ENCODE measurements around the gene CUL9.
"Not testable (repeated sequence)": the region's sequence is repeated elsewhere in the genome, so short reads cannot be mapped to it uniquely, and the experiment has no call there.

Gene CUL9

GRCh38 chr6:43181942-43182860, at the start of gene CUL9:
Gene CUL9 (plus strand): TSS chr6:43182196. CDS start chr6:43184311, 2,115 bp downstream.
- peak; percentile 93 for DNase-seq (ENCODE audit: low spot score)

GRCh38 chr6:43138267-43138666, 43.7 kb upstream of the CUL9 start:
- DNase-seq (ENCODE audit: low spot score), result no peak

GRCh38 chr6:43139973-43140372, 42.0 kb upstream of the CUL9 start:
- DNase-seq (ENCODE audit: low spot score), result not testable (repeated sequence)

- DNase-seq (ENCODE audit: low spot score), result no peak
Measured at GRCh38 chr6:43141644-43142043, 40.4 kb upstream of the CUL9 start.

GRCh38 chr6:43142101-43142500, 39.9 kb upstream of the CUL9 start:
- DNase-seq (ENCODE audit: low spot score), result no peak

GRCh38 chr6:43143235-43144128, 38.5 kb upstream of the CUL9 start:
- peak; percentile 96 for DNase-seq (ENCODE audit: low spot score)

- DNase-seq (ENCODE audit: low spot score), result no peak
Measured at GRCh38 chr6:43144879-43145278, 37.1 kb upstream of the CUL9 start.

GRCh38 chr6:43146261-43146660, 35.7 kb upstream of the CUL9 start:
- no peak for DNase-seq (ENCODE audit: low spot score)

GRCh38 chr6:43146709-43147688, 35.0 kb upstream of the CUL9 start:
- DNase-seq (ENCODE audit: low spot score), result no peak

GRCh38 chr6:43147691-43148477, 34.1 kb upstream of the CUL9 start:
- DNase-seq (ENCODE audit: low spot score), result no peak

GRCh38 chr6:43149265-43149664, 32.7 kb upstream of the CUL9 start:
- peak; percentile 41 for DNase-seq (ENCODE audit: low spot score)

- no peak for DNase-seq (ENCODE audit: low spot score)
Measured at GRCh38 chr6:43150051-43150751, 31.8 kb upstream of the CUL9 start.

- DNase-seq (ENCODE audit: low spot score), result no peak
Measured at GRCh38 chr6:43159599-43159998, 22.4 kb upstream of the CUL9 start.

- DNase-seq (ENCODE audit: low spot score), result no peak
Measured at GRCh38 chr6:43163899-43164298, 18.1 kb upstream of the CUL9 start.

- DNase-seq (ENCODE audit: low spot score), result peak; percentile 92
Measured at GRCh38 chr6:43170417-43170930, 11.5 kb upstream of the CUL9 start.

GRCh38 chr6:43170931-43171706, 10.9 kb upstream of the CUL9 start, which contains the start of gene SRF:
Gene SRF (plus strand): TSS chr6:43171269. CDS start chr6:43171657, 388 bp downstream.
- DNase-seq (ENCODE audit: low spot score), result peak; percentile 96

GRCh38 chr6:43171707-43172103, 10.3 kb upstream of the CUL9 start:
- peak; percentile 31 for DNase-seq (ENCODE audit: low spot score)

- DNase-seq (ENCODE audit: low spot score), result peak; percentile 68
Measured at GRCh38 chr6:43172104-43173007, 9.6 kb upstream of the CUL9 start.
